GM10266 (cell line): ENCODE measurements around the gene EDA2R.

Experiments used
- DNase-seq: peaks from one replicate; pipeline ENCODE4 v3.0.0; 2012; ENCODE audit errors: extremely low spot score
- TF ChIP-seq, protein P1 (sequence below): IDR thresholded peaks from 2 replicates; pipeline ENCODE4 v1.5.1; 2012; ENCODE audit warnings: mild to moderate bottlenecking, low read depth; ENCODE audit not compliant: control insufficient read depth, insufficient read depth; ENCODE audit errors: missing control alignments

EDA2R gene

DNA sequence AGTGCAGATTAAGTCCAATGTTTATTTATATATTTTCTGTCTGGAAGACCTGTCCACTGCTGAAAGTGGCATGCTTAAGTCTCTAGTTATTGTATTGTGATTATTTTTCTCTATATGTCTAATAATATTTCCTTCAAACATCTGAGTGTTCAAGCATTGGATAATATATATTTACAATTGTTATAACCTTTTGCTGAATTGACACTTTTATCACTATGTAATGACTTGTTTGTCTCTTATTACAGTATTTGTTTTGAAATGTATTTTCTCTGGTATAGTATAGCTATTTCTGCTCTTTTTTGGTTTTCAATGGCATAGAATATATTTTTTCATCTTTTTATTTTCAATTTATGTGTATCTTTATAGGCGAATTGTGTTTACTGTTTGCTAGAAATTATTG, 59.7 kb downstream of the EDA2R start:
- TF ChIP-seq, protein P1, sequence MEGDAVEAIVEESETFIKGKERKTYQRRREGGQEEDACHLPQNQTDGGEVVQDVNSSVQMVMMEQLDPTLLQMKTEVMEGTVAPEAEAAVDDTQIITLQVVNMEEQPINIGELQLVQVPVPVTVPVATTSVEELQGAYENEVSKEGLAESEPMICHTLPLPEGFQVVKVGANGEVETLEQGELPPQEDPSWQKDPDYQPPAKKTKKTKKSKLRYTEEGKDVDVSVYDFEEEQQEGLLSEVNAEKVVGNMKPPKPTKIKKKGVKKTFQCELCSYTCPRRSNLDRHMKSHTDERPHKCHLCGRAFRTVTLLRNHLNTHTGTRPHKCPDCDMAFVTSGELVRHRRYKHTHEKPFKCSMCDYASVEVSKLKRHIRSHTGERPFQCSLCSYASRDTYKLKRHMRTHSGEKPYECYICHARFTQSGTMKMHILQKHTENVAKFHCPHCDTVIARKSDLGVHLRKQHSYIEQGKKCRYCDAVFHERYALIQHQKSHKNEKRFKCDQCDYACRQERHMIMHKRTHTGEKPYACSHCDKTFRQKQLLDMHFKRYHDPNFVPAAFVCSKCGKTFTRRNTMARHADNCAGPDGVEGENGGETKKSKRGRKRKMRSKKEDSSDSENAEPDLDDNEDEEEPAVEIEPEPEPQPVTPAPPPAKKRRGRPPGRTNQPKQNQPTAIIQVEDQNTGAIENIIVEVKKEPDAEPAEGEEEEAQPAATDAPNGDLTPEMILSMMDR, result no peak
- DNase-seq, result no peak

DNA sequence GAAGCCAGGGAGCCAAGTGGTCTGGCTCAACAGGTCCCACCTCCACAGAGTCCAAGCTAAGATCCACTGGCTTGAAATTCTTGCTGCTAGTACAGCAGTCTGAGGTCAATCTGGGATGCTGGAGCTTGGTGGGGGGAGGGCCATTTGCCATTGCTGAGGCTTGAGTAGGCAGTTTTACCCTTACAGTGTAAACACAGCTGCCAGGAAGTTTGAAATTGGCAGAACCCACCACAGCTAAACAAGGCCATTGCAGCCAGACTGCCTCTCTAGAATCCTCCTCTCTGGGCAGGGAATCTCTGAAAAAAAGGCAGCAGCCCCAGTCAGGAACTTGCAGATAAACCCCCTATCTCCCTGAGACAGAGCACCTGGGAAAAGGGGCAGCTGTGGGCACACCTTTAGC, 84.9 kb downstream of the EDA2R start:
- TF ChIP-seq, protein P1, result no peak
- DNase-seq, result no peak

DNA sequence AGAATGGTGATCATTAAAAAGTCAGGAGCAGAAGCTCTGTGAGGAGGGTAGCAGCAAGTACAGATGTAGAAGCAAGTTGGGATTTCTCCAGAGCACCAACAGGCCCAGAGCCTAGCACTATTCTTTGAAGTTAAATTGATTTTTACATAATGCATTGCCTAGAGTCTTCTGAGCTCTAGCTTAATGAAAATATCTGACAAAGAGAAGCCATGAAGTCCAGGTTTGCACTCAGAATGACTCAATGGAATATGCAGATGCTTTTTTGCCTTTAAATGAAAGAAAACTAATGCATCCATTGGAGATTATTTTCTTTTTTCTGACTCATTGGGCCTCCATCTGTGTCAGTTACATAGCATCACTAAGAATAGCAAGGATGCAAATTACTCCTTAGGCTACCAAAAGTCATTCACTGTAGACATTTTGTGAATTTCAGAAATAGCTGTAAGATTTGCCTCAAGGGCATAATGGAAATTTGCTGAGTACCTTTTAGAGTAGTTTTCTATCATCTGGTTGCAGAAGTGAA, 91.0 kb downstream of the EDA2R start:
- TF ChIP-seq, protein P1, result no peak
- no peak for DNase-seq
